ENCODE data around the gene GCC1.

GCC1 gene

GRCh38 chr7:127585044-127585953, at the start of gene GCC1:
Gene GCC1, minus strand, starts transcription at chr7:127585596. Its CDS starts 414 bp downstream, at chr7:127585182.
- peak; percentile 83 to 91 for DNase-seq (ENCODE audit: low read depth in 2 of 2)

GRCh38 chr7:127632276-127632910, 47.0 kb upstream of the GCC1 start:
- no peak for DNase-seq (ENCODE audit: low read depth in 2 of 2)

GRCh38 chr7:127629268-127629854, 44.0 kb upstream of the GCC1 start:
- DNase-seq (ENCODE audit: low read depth in 2 of 2): peak in 1 of 2 donors; percentile 17

GRCh38 chr7:127628445-127628844, 43.0 kb upstream of the GCC1 start:
- no peak for DNase-seq (ENCODE audit: low read depth in 2 of 2)

- no peak for DNase-seq (ENCODE audit: low read depth in 2 of 2)
Observed at GRCh38 chr7:127625331-127625730, 39.9 kb upstream of the GCC1 start.

- DNase-seq (ENCODE audit: low read depth in 2 of 2): no peak
Observed at GRCh38 chr7:127620406-127621233, 35.2 kb upstream of the GCC1 start.

- DNase-seq (ENCODE audit: low read depth in 2 of 2): no peak
Observed at GRCh38 chr7:127619681-127620405, 34.4 kb upstream of the GCC1 start.

GRCh38 chr7:127618775-127619174, 33.4 kb upstream of the GCC1 start:
- no peak for DNase-seq (ENCODE audit: low read depth in 2 of 2)

GRCh38 chr7:127618042-127618441, 32.6 kb upstream of the GCC1 start, which contains the start of gene PAX4:
Gene PAX4, minus strand, starts transcription at chr7:127618142. Its CDS starts 2,214 bp downstream, at chr7:127615928.
- DNase-seq (ENCODE audit: low read depth in 2 of 2): no peak

- DNase-seq (ENCODE audit: low read depth in 2 of 2): no peak
Observed at GRCh38 chr7:127616724-127617123, 31.3 kb upstream of the GCC1 start.

GRCh38 chr7:127612263-127612662, 26.9 kb upstream of the GCC1 start:
- DNase-seq (ENCODE audit: low read depth in 2 of 2): no peak

- no peak for DNase-seq (ENCODE audit: low read depth in 2 of 2)
Observed at GRCh38 chr7:127609297-127609696, 23.9 kb upstream of the GCC1 start.

GRCh38 chr7:127608446-127608845, 23.1 kb upstream of the GCC1 start:
- no peak for DNase-seq (ENCODE audit: low read depth in 2 of 2)

- no peak for DNase-seq (ENCODE audit: low read depth in 2 of 2)
Observed at GRCh38 chr7:127600885-127601284, 15.5 kb upstream of the GCC1 start.

GRCh38 chr7:127598318-127598717, 12.9 kb upstream of the GCC1 start:
- DNase-seq (ENCODE audit: low read depth in 2 of 2): no peak

GRCh38 chr7:127595737-127596136, 10.3 kb upstream of the GCC1 start:
- no peak for DNase-seq (ENCODE audit: low read depth in 2 of 2)

GRCh38 chr7:127594490-127594889, 9.1 kb upstream of the GCC1 start:
- no peak for DNase-seq (ENCODE audit: low read depth in 2 of 2)

- no peak for DNase-seq (ENCODE audit: low read depth in 2 of 2)
Observed at GRCh38 chr7:127592550-127592949, 7.2 kb upstream of the GCC1 start.

- DNase-seq (ENCODE audit: low read depth in 2 of 2): no peak
Observed at GRCh38 chr7:127591591-127591990, 6.2 kb upstream of the GCC1 start.

- no peak for DNase-seq (ENCODE audit: low read depth in 2 of 2)
Observed at GRCh38 chr7:127591189-127591588, 5.8 kb upstream of the GCC1 start.

GRCh38 chr7:127589896-127590295, 4.5 kb upstream of the GCC1 start:
- DNase-seq (ENCODE audit: low read depth in 2 of 2): no peak
